Stromal cell of bone marrow (primary cell): ENCODE data around the gene PDP2.
A peak's percentile ranks its signal among the peaks of the same experiment; 100 is the strongest.
"Not testable (repeated sequence)": the region's sequence is repeated elsewhere in the genome, so short reads cannot be mapped to it uniquely, and the experiment has no call there.

Experiments used
- DNase-seq: peaks from one replicate; pipeline ENCODE4 v3.0.0-alpha.2; 2012; ENCODE audit warnings: low read depth

PDP2 gene

GRCh38 chr16:66886321-66886720, 6.0 kb downstream of the PDP2 start:
- DNase-seq: no peak

GRCh38 chr16:66886914-66887313, 6.6 kb downstream of the PDP2 start:
- no peak for DNase-seq

GRCh38 chr16:66888647-66889615, 8.6 kb downstream of the PDP2 start:
- DNase-seq: no peak

- DNase-seq: no peak
These were observed 9.3 kb downstream of the PDP2 start for GRCh38 chr16:66889622-66890021.

- DNase-seq: no peak
These were observed 10.5 kb downstream of the PDP2 start for GRCh38 chr16:66890799-66891198.

- no peak for DNase-seq
These were observed 11.0 kb downstream of the PDP2 start for GRCh38 chr16:66891360-66891759.

GRCh38 chr16:66891797-66892196, 11.5 kb downstream of the PDP2 start:
- no peak for DNase-seq

- no peak for DNase-seq
These were observed 13.7 kb downstream of the PDP2 start for GRCh38 chr16:66894055-66894454.

GRCh38 chr16:66894948-66895688, 14.8 kb downstream of the PDP2 start:
- DNase-seq: peak; percentile 54

GRCh38 chr16:66895689-66895979, 15.3 kb downstream of the PDP2 start:
- DNase-seq: no peak

GRCh38 chr16:66895999-66896398, 15.7 kb downstream of the PDP2 start:
- DNase-seq: no peak

- DNase-seq: not testable (repeated sequence)
These were observed 16.4 kb downstream of the PDP2 start for GRCh38 chr16:66896682-66897081.

- peak; percentile 49 for DNase-seq
These were observed 17.9 kb downstream of the PDP2 start for GRCh38 chr16:66898207-66898606.

- DNase-seq: no peak
These were observed 18.6 kb downstream of the PDP2 start for GRCh38 chr16:66898933-66899309.

GRCh38 chr16:66899310-66899944, 19.1 kb downstream of the PDP2 start:
- DNase-seq: no peak

GRCh38 chr16:66899945-66900710, 19.8 kb downstream of the PDP2 start:
- DNase-seq: peak; percentile 35

- DNase-seq: no peak
These were observed 20.6 kb downstream of the PDP2 start for GRCh38 chr16:66900721-66901441.

- no peak for DNase-seq
These were observed 21.3 kb downstream of the PDP2 start for GRCh38 chr16:66901626-66902025.

GRCh38 chr16:66902648-66903543, 22.6 kb downstream of the PDP2 start:
- no peak for DNase-seq
